HG03571 (cell line): Measurements from ENCODE around the gene GKN1.

ENCODE experiments used
- ATAC-seq: cut with Tn5 transposase; IDR thresholded peaks from one replicate; pipeline ENCODE4 v1.9.1; 2021; ENCODE audit not compliant: unreplicated experiment

Gene GKN1

DNA sequence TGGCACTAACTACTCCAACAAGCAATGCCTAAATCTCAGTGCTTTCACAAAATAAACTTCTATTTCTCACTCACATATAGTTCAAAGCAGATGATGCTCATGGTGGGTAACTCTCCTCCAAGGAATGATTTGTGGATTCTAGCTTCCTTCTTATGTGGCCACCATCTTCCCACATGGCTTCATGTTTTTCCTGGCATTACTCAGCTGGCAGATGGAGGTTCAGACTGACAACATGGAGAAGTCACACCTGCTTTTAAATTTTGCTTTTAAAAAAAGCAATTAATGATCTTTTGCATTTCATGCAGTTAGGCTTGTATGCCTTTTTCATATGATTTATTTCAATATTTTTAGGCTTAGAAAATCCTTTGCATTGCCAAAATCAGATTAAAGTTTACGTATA lies 15.4 kb upstream of the GKN1 start:
- no peak for ATAC-seq

DNA sequence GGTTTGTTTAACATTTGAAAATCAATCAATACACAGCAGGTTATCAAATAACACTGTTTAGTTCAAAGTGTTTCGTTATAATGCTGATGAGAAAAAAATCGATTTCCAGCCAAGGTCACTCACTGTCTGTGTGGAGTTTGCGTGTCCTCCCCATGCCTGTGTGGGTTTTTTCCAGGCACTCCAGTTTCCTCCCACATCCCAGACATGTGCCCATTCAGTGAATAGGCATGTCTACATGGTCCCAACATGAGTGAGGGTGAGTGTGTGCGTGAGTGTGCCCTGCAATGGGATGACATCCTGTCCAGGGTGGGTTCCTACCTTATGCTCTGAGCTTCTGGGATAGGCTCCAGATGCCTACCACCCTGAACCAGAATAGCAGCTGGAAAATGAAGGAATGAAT lies 13.1 kb upstream of the GKN1 start:
- no peak for ATAC-seq

DNA sequence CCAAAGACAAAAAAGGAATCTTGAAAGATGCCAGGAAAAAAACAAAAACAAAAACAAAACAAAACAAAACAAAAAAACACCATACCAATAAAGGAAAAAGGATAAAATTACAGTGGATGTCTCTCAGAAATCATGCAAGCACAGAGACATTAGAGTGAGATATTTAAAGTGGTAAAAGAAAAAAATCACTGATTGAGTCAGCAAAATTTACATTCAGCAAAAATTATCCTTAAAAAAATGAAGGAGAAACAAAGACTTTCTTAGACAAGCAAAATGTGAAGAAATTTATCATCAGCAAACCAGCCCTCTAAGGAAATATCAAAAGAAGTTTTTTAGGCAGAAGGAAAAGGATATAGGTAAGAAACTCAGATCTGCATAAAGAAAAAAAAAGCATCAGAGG lies 10.2 kb upstream of the GKN1 start:
- no peak for ATAC-seq

DNA sequence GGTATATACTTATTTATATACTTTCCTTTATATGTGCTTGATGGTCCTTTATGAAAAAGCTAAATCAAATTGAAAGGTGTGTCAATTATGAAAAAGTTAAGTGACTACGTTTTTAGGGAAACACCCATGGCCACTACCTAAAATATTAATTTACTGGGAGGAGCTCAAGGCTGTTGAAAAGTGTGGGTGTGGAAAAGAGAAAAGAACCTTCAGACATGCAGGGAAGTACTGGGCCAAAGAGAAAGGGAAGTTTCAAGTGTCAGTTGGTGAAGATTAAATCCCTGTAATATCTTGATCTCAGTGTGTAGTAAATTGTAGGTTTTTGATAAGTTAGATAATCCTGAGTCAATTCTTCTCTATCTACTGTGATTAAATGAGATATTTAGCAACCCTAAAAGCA lies 6.2 kb upstream of the GKN1 start:
- no peak for ATAC-seq

DNA sequence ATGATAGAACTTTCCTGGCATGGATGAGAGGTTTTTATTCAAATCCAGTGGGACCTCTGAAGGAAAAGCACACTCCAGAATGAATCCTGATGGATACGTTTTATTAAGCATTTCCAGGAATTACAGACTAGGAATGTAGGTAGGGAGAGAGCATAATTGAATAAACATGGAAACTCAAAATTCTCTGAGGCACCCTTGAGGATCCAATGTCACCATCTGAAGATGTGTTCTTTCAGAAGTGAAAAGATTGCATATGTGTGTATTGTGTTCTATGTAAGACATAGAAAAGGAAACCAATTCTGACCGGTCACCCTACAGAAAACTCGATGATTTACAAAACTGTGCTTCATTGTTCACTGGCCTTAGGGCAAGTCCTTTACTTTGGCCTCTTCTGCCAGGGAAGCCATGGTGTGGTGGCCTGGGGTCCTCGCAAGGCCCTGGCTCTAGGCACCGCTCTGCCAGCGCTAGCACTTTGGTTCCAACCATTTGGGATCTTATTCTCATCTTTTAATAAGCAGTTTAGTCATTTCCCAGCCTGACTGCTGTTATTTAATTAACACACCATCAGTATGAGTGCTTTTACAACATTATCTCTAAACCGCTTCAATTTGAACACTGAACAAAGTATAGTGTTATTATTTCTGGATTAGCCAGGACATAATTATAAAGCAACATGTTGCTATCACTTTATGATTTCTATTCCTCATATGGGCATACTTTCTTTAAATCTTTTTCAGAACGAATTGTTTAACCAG lies 4.5 kb upstream of the GKN1 start:
- no peak for ATAC-seq

DNA sequence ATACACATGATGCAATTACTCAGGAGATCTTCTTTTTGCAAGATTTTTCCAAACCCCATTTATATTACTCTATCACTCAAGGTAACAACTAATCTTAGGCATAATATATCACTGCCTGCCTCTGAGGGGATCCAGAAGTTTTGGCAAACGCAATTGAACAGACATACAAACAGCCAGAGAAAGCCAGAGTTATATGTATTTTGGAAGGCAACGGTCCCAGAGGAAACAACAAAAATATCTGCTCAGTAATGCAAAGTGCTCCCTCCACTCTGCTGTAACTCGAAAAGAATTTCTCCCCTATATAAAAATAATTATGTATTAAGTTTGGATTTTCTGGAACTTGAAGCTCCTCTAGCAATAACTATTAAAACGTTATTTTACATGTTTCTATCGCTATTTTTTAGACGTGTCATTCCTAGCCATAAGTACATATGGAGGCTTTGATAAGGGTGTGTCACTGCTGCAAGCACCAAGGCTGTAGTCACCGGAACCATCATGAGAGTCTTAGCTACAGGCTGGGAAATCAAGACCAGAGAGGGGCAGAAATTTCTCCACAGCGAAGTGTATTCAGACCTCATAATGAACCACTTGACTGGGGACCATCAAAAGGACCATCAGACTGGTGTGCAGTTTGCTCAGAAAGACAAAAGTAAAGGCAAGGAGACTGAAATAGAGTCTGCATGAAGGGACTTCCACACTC lies 3.7 kb upstream of the GKN1 start:
- no peak for ATAC-seq

DNA sequence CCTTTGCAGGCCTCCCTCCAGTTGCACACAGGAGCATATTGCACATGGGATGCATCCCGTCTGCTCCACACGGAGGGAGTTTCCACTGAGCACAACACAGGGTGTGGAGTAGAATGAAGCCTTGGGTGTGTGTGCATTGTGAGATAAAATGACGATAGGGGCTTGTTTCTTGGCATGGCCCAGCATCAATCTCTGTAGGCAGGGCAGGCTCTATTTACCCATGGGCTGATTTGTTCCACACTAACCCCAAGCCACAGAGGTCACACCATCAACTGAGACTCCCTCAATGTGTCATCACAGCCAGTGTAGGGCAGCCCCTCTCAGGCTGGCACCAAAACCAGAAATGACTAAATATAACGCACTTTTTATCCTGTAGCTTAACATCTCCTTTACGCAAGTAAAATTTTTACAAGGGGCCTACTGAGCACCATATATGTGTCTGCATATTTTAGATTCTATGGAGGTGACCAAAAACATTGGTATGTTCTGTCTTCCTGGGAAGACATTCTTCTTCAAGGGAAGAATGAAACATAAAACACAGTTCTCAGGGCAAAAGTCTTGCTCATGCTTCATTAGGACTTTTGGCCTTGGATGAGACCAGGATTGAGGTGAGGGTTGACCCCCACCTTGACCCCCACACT lies 2.7 kb upstream of the GKN1 start:
- ATAC-seq: no peak

DNA sequence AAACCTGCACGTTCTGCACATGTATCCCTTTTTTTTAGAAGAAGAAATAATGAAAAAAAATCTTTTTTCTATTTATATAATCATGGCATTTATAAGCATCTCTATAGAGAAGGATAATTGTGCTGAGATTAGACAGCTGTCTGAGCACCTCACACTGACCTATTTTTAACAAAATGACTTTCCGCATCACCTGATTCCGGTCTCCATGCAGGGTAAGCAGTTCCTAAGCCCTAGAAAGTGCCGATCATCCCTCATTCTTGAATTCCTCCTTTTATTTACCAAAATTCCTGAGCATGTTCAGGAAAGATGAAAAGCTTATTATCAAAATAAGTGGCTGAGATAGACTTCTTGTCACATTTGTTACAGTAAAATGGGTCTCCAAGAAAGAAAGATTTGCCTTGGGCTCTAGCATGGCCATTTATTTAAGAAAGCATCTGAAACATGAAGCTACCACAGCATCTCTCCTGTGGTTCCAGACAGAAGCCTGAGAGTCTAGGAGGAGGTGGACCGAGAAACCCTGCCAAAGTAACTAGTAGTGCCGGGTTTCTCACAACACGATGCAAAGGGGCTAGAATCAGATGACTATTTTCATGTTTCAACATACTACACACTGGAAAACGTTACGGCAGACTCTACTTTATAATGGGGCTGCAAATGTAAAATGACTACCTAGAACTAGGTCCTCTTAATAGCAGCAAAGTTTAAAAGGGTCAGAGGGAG lies 670 bp downstream of the GKN1 start:
- ATAC-seq: no peak

DNA sequence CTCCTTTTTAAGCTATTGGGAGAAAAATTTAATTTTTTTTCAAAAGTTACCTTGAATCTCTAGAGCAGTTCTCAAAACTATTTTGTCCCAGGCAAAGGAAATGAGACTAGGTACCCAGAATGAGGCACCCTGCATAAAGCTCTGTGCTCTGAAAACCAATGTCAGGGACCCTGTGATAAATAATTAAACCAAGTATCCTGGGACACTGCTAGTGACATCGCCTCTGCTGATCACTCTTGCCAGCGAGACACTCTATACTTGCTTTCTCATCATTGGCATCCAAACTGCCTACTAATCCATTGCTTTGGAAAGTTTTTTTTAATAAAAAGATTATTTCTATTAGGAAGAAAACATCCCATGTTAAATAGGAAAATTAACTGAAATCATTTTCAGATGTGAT lies 1.4 kb downstream of the GKN1 start:
- no peak for ATAC-seq

DNA sequence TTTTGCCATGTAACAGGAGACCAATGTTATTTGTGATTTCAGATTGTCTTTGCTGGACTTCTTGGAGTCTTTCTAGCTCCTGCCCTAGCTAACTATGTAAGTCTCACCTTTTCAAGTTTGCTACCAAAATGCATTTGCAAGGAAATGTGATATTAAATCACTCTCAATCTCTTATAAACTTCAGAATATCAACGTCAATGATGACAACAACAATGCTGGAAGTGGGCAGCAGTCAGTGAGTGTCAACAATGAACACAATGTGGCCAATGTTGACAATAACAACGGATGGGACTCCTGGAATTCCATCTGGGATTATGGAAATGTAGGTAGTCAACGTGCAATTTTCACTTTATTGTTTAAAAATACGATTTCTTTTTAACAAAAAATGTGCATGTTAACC lies 3.0 kb downstream of the GKN1 start:
- no peak for ATAC-seq

DNA sequence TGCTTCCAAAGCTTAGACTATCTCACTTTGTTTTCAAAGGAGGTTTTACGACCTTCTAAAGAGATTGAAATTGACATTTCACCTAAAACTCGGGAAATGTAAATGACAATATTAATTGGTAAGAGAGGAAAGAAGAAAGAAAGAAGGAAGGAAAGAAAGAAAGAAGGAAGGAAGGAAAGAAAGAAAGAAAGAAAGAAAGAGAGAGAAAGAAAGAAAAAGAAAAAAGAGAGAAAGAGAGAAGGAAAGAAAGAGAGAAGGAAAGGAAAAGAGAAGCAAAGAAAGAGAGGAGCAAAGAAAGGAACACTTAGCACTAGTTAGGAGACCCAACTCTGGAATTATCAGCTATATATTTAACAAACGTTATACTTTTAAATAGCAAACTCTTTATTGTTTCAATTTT lies 3.7 kb downstream of the GKN1 start:
- no peak for ATAC-seq

DNA sequence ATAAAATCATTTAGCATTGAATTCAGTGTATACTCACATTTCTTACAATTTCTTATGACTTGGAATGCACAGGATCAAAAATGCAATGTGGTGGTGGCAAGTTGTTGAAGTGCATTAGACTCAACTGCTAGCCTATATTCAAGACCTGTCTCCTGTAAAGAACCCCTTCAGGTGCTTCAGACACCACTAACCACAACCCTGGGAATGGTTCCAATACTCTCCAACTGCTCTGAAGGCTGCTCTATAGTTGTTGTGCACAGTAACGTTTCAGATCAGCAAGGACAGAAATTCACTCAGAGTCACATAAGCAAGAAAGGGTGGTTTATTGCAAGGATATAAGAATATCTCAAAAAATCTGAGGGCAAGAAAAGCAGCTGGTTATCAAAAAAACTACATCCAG lies 6.5 kb downstream of the GKN1 start:
- no peak for ATAC-seq

DNA sequence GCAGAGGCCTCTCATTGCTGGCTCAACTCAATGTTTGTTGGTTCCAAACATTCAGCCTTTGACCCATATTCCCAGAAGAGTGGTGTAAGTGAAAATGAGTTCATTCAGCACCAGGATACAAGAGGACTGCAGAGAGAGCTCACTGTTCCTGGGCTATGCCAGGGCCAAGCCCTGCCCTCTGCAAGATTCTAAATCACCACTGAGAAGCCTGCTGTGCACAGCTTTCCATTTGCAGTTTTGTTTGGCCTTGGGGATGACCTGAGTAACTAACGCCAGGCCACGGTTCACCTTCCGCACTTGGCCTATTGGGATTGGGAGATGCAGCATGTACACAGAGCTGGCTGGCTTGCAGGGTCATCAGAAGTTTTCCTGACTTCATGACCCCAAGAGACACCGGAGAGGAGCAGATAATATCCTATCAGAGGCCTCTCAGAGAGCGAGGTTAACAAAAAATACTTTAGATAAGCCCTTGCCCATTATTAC lies 12.6 kb downstream of the GKN1 start:
- no peak for ATAC-seq

DNA sequence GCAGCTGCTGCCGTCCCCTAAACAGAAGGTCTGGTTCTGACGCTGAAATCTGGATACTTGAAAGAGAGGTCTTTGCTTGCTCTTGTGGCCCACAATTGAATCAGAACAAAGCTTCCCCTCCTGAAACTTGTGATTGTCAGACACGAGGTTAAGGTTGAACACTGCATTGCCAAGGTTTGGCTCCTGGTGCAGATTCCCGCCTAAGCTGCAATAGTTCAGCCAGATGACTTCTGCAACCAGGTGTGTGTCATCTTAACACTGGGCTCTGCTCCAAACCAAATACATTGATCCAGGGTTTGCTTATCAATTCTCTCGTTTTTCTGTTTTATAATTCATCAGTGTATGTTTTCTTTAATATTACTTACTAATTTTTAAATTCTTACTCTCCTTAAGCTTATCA lies 14.6 kb downstream of the GKN1 start:
- no peak for ATAC-seq

DNA sequence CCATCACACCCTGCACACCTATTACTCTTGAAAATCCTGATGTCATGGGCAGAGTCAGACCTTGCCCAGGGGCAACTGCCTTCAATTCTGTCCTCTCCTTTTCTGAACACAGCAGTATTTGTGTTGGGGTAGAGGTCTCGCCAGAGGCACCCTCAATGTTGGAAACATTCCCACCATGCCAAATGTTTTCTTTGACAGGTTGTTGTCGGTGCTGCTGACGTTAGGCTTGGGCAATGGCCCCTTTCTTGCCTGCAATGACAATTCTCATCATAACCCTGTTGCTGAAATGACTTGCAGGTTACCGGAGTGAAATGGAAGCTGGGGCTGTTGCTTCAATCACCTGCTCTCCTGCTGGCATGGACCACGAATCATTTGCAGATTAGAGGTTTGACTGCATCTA lies 17.9 kb downstream of the GKN1 start:
- no peak for ATAC-seq

DNA sequence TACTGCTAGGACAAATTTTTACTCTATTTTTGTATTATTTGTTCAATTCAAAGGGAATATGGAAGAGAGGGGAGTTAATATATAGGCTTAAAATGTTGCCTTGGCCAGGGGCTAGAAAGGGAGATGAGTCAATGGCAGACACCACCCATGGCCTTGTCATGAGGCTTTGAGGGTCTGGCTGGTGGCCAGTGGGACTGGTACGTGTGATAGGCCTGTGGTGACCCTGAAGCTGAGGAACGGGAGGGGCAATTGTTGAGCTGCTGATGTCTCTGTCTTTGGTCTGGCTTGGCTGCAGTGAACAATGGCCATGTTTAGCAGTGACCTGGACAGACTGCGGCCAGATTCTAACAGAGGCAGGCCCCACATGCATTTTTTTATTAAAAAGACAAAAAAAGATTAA lies 18.5 kb downstream of the GKN1 start:
- ATAC-seq: no peak

DNA sequence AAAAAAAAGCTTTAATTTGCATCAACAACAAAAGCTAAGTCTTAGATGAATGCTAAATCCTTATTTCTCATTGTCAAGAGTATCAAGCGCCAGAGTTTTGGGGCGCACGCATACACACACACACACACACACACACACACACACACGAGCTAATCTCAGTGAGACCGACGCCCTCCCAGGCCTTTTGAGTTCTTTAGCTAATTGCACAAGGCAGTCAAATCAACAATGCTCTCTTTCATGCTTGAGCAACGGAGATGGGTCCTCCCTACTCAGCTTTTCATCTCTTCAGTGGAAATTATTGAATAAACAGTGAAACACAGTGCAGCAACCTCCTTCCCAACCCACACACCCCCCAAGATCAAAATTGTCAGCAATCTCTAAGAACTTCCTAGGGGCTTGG lies 19.2 kb downstream of the GKN1 start:
- ATAC-seq: no peak

DNA sequence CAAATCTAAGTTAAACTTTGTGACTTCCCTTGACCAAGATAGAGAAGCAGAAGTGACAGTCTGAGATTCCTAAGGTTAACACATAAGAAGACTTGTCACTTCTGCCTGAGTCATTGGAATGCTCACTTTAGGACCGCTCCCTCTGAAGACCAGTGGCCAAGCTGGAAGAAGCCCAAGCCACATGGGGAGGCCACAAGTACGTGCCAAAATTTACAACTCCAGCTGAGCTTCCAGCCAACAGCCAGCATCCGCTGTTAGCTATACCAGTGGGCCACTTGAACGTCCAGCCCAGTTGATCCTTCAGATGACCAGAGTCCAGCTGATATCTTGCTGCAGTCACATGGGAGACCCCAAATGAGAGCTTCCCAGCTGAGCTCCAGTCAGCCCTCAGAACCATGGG lies 20.4 kb downstream of the GKN1 start:
- ATAC-seq: no peak

DNA sequence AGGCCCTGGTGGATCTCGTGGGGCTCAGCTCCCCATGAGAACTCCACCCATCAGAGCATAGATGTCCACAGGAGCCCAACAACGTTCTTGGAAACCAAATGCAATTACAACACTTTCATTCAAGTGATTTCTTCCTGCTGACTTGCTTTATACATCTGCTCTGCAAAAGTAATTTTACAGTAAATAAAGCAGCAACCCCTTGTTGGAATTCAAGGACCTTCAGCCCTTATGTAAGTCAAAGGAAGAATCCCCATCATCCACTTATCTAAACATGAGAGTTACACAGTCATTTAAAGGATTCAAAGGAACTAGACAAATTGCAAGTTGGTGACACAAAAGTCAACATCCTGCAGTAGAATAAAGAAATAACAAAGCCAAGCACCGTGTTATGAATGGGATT lies 21.5 kb downstream of the GKN1 start:
- ATAC-seq: no peak

DNA sequence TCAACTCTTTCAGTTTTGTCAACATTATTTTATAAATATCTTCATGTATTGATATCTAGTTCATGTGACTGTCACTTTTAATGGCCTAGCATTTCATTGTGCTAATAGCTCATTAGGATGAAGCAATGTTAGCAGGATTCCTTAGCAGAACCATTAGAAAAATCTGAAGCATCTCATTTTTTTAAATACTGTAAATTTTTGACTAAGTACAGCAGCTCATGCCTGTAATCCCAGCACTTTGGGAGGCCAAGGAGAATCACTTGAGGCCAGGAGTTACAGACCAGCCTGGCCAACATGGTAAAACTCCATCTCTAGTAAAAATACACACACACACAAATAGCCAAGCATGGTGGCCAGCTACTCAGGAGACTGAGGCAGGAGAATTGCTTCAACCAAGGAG lies 23.0 kb downstream of the GKN1 start:
- ATAC-seq: no peak

DNA sequence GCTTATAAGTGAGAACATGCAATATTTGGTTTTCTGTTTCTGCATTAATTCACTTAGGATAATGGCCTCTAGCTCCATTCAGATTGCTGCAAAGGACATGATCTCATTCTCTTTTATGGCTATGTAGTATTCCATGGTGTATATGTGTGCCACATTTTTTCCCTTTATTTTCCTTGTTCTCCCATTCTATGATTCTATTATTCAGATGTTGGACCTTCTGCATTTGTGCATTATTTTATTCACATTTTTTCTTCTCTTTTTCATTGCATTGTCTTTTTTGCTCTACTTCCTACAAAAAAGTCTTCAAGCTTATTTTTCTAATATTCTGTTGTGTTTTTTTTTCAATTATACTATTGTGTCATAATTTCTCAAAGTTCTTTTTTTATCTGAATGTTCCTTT lies 27.4 kb downstream of the GKN1 start:
- no peak for ATAC-seq

DNA sequence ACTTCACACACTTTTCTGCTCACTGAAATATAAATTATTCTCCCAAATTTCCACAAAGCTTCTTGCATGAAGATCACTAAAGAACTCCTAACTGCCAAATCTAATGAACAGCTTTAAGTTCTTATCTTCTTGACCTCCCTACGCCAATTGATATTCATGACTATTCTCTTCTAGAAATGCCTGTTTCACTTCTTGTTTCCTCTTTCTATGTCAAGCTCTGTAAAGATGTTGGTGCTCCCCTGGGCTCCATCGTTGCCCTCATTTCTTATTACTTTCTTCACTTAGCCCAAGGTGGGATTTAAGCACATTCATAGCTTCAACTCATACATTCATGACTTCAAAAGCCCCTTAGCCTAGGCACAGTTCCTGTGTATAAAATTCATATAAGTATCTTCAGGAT lies 29.3 kb downstream of the GKN1 start:
- no peak for ATAC-seq
